ENCODE results near the gene HMGCS2. TPM values are rescaled to one million over a fixed set of nuclear protein-coding genes. Genes with fewer than 3 reads are reported as not detected.
"Not testable (repeated sequence)": the region's sequence is repeated elsewhere in the genome, so short reads cannot be mapped to it uniquely, and the experiment has no call there.

The HMGCS2 gene
- total RNA-seq, 1 donor from 2014 or later, result not detected

DNA sequence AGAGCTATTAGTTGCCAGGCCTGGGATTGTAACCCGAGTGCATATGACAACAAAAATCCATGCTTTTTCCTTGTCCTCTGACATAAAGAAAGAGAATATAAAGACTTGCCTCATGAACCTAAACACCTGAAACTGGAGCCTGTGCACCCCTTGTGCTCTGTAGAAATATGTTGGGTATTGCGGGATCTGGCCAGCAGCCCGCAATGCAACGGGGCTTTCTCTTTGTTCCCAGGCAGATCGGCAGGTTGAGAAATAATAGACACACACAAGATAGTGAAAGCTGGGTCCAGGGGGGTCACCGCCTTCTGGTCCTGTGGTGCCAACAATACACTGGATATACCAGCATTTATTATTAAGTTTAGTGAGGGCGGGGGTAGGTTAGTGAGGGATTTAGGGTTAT, 17.3 kb upstream of the HMGCS2 start:
- not testable (repeated sequence) for H3K9me3 ChIP-seq (ENCODE audit: low read depth); H3K4me3 Mint-ChIP-seq; H3K27ac ChIP-seq; H3K79me2 ChIP-seq (ENCODE audit: low read depth); H3K27me3 Mint-ChIP-seq (ENCODE audit: insufficient read depth, low read depth); DNase-seq (ENCODE audit: low spot score); H3K27ac Mint-ChIP-seq; H2AFZ ChIP-seq (replicated peaks); H3K36me3 Mint-ChIP-seq; H3K27me3 ChIP-seq; H3K9me3 Mint-ChIP-seq; H3K4me2 ChIP-seq; H3K4me3 ChIP-seq; H3K36me3 ChIP-seq; H4K20me1 ChIP-seq (ENCODE audit: low read depth); H3K9ac ChIP-seq; H3F3A ChIP-seq (ENCODE audit: low read depth)
- H3K4me1 Mint-ChIP-seq, result peaks cover 39% of the 10 kb centered on the region
- H3K4me1 ChIP-seq, result peaks cover 21% of the 10 kb centered on the region

DNA sequence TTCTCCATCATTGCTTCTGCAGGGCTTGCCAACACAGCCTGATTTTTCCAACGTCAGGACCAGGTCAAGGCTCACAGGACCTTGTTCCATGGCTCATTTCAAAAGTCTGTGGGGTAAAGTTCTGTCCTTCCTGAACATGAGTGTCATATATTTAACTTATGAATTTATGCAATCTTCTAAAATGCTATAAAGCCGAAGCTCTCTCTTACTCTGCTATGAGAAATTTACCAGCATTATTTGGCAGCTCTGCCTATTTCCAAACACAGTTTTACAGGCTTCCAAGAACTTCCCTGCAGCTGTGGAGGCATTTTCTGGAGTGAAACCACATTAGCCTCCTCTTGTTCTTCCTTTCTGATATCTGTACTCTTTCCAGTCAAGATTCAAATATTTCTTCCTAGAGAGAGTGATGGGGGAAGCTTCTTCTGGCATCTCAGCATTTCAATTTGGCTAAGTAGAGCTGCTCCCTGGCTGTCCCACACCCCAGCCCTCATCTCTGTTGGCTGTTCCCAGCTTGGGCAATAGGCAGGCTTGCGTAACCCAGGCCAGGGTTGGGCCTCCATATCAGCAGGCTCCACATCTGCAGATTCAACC, 15.6 kb upstream of the HMGCS2 start:
- Histone ChIP-seq H3K9ac (no peak overlapping the region), H3K4me1 (peaks cover 20% of the 10 kb centered on the region), H3K27ac (no peak overlapping the region), H3K27me3 (no peaks in the 10 kb centered on the region), H3K4me3 (no peak overlapping the region), H4K20me1 (ENCODE audit: low read depth) (no peaks in the 10 kb centered on the region), H3K4me2 (no peak overlapping the region), H3K36me3 (no peaks in the 10 kb centered on the region), H3K79me2 (ENCODE audit: low read depth) (no peaks in the 10 kb centered on the region), H2AFZ (replicated peaks) (no peak overlapping the region), H3K9me3 (ENCODE audit: low read depth) (no peaks in the 10 kb centered on the region), H3F3A (ENCODE audit: low read depth) (no peaks in the 10 kb centered on the region)
- H3K27ac Mint-ChIP-seq, result no peak overlapping the region
- TF ChIP-seq EZH2 (IDR thresholded peaks at IDR 0.05) (no peak), EZH2phosphoT487 (IDR thresholded peaks at IDR 0.05) (no peak)
- TF ChIP-seq, protein P1, sequence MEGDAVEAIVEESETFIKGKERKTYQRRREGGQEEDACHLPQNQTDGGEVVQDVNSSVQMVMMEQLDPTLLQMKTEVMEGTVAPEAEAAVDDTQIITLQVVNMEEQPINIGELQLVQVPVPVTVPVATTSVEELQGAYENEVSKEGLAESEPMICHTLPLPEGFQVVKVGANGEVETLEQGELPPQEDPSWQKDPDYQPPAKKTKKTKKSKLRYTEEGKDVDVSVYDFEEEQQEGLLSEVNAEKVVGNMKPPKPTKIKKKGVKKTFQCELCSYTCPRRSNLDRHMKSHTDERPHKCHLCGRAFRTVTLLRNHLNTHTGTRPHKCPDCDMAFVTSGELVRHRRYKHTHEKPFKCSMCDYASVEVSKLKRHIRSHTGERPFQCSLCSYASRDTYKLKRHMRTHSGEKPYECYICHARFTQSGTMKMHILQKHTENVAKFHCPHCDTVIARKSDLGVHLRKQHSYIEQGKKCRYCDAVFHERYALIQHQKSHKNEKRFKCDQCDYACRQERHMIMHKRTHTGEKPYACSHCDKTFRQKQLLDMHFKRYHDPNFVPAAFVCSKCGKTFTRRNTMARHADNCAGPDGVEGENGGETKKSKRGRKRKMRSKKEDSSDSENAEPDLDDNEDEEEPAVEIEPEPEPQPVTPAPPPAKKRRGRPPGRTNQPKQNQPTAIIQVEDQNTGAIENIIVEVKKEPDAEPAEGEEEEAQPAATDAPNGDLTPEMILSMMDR (IDR thresholded peaks at IDR 0.05), result no peak
- no peak for DNase-seq (ENCODE audit: low spot score)
- no peaks in the 10 kb centered on the region for H3K36me3 Mint-ChIP-seq
- H3K4me3 Mint-ChIP-seq, result no peak overlapping the region
- peaks cover 35% of the 10 kb centered on the region for H3K4me1 Mint-ChIP-seq
- peaks cover 2% of the 10 kb centered on the region for H3K9me3 Mint-ChIP-seq
- no peaks in the 10 kb centered on the region for H3K27me3 Mint-ChIP-seq (ENCODE audit: insufficient read depth, low read depth)

GRCh38 chr1:119783354-119784185, 14.9 kb upstream of the HMGCS2 start:
- no peak for DNase-seq (ENCODE audit: low spot score)
- no peaks in the 10 kb centered on the region for H3K27me3 Mint-ChIP-seq (ENCODE audit: insufficient read depth, low read depth)
- H3K4me1 Mint-ChIP-seq, result peaks cover 35% of the 10 kb centered on the region
- no peak overlapping the region for H3K9ac ChIP-seq
- H3F3A ChIP-seq (ENCODE audit: low read depth), result no peaks in the 10 kb centered on the region
- H3K36me3 ChIP-seq, result no peaks in the 10 kb centered on the region
- peaks cover 20% of the 10 kb centered on the region for H3K4me1 ChIP-seq
- no peak overlapping the region for H3K4me2 ChIP-seq
- H3K36me3 Mint-ChIP-seq, result no peaks in the 10 kb centered on the region
- H3K79me2 ChIP-seq (ENCODE audit: low read depth), result no peaks in the 10 kb centered on the region
- H3K27ac Mint-ChIP-seq, result peak overlapping the region; percentile 68
- H3K9me3 Mint-ChIP-seq, result peaks cover 2% of the 10 kb centered on the region
- no peak overlapping the region for H3K4me3 ChIP-seq
- H3K27ac ChIP-seq, result no peak overlapping the region
- no peaks in the 10 kb centered on the region for H4K20me1 ChIP-seq (ENCODE audit: low read depth)
- H2AFZ ChIP-seq (replicated peaks), result no peak overlapping the region
- H3K27me3 ChIP-seq, result no peaks in the 10 kb centered on the region
- TF ChIP-seq, protein P1 (IDR thresholded peaks at IDR 0.05), result no peak
- no peak for TF ChIP-seq EZH2 (IDR thresholded peaks at IDR 0.05)
- no peak for TF ChIP-seq EZH2phosphoT487 (IDR thresholded peaks at IDR 0.05)
- H3K9me3 ChIP-seq (ENCODE audit: low read depth), result no peaks in the 10 kb centered on the region
- no peak overlapping the region for H3K4me3 Mint-ChIP-seq
